Spinal cord (tissue), 10 donors: Measurements from ENCODE around the gene TLE5. TPM values are rescaled to one million over a fixed set of nuclear protein-coding genes. Genes with fewer than 3 reads are reported as not detected.

ENCODE experiments used
- DNase-seq, 6 donors: peaks; one replicate each; pipeline versions ENCODE4 v3.0.0 to v3.0.0-alpha.2; 2013 to 2015; ENCODE audit warnings: low spot score in 6 of 6, low read depth in 4 of 6
- H3K27ac ChIP-seq: one replicate; pipeline ENCODE4 v1.5.1; 2013; ENCODE audit warnings: low read depth, low read length, control low read depth
- H3K27me3 ChIP-seq: one replicate; pipeline ENCODE4 v1.6.1; 2013; ENCODE audit warnings: low read length; ENCODE audit not compliant: control insufficient read depth, insufficient read depth
- H3K36me3 ChIP-seq: one replicate; pipeline ENCODE4 v1.6.1; 2013; ENCODE audit warnings: low read length; ENCODE audit not compliant: control insufficient read depth, insufficient read depth
- H3K4me1 ChIP-seq: one replicate; pipeline ENCODE4 v1.6.1; 2013; ENCODE audit warnings: low read length; ENCODE audit not compliant: control insufficient read depth, insufficient read depth
- H3K4me3 ChIP-seq: one replicate; pipeline ENCODE4 v1.5.1; 2013; ENCODE audit warnings: low read depth, low read length, control low read depth
- H3K9me3 ChIP-seq: one replicate; pipeline ENCODE4 v1.6.1; 2013; ENCODE audit warnings: low read length; ENCODE audit not compliant: control insufficient read depth, insufficient read depth
- WGBS: methylation state at CpG from one replicate; pipeline ENCODE4 v1.1.5; 2013; ENCODE audit warnings: missing lambda C conversion rate; ENCODE audit not compliant: insufficient coverage; 5-methylcytosine and 5-hydroxymethylcytosine counted together
- polyA plus RNA-seq, 2 donors: library from polyadenylated mRNA; unstranded; fragments of 120-200 nt; gene quantifications; one replicate each; pipeline ENCODE4 v1.2.1, GENCODE V29; 2013; ENCODE audit not compliant: insufficient read length in 2 of 2
- total RNA-seq, 2 donors: library from RNA; depleted of rRNA in 1 of 2; stranded (reverse); fragments of 120-200 nt in 1 of 2; fragments of >200 nt in 1 of 2; gene quantifications; one replicate each; pipeline versions ENCODE4 v1.2.3 to v1.2.4, GENCODE V29; 2013 to 2014
- donor health status: healthy.

Gene TLE5
- total and polyA plus RNA-seq, 4 donors, result 124 to 1,010 (median 578) TPM

DNA sequence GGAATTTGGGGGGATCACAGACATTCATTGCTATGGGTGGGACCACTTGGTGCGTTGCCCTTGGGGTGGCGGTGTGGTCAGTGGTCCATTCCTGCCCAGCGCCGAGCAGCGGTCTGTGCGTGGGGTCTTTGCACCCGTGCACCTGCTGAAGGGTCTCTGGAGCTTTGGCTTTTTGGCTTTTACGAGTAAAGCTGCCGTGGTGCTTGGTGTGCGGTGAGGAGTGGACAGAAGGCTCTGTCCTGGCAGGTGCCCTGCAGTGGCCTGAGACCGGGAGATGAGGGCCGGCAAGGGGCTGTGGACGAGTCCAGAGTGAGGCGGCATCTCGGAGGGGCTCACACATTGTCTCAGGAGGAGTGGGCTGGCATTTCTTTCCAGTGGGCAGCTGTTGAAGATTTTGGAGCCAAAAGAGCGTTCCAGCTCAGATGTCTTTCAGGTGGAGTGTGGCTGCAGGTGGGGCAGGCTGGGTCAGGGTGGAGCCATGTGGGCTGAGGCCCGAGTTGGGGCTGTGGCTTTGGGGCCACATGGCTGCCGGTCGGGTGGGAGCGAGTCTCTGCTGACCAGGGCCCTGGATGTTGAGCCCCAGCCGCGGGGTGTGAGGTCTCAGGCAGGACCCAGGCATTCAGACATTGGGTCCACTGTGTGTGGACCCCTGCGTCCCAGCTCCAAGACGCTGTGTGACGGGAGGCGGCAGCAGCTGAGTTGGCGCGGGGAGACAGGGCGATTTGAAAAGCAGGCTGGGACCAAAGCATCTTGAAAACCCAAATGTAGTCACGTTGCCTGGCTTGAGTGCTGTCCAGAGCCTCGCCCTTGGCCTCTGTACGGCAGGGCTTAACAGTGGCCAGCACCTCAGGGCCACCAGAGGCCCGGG lies 43.6 kb upstream of the TLE5 start:
- WGBS, result 93% methylated on average over 33 of the region's 33 CpGs
- H3K36me3 ChIP-seq, result peaks cover 51% of the 10 kb centered on the region
- H3K4me3 ChIP-seq, result no peak overlapping the region
- no peaks in the 10 kb centered on the region for H3K9me3 ChIP-seq
- H3K27me3 ChIP-seq, result no peaks in the 10 kb centered on the region
- peaks cover 7% of the 10 kb centered on the region for H3K4me1 ChIP-seq
- no peak overlapping the region for H3K27ac ChIP-seq
- no peak for DNase-seq

DNA sequence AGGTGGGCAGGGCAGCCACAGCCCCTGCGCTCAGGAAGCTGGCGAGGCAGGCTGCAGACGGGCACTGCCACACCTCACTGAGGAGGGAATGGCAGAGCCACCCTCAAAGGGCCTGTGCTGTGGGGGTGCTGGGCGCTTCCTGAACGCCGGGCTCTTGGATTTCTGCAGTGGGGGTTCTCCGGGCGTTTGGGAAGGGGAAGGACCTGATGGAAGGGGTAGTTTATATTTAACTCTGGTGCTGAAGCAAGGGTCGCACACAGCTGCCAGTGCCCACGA lies 42.4 kb upstream of the TLE5 start:
- 79% methylated on average over 7 of the region's 10 CpGs for WGBS
- Histone ChIP-seq H3K27me3 (no peaks in the 10 kb centered on the region), H3K4me3 (no peak overlapping the region), H3K27ac (no peak overlapping the region), H3K36me3 (peaks cover 51% of the 10 kb centered on the region), H3K9me3 (no peaks in the 10 kb centered on the region), H3K4me1 (peaks cover 18% of the 10 kb centered on the region)
- DNase-seq, result no peak

DNA sequence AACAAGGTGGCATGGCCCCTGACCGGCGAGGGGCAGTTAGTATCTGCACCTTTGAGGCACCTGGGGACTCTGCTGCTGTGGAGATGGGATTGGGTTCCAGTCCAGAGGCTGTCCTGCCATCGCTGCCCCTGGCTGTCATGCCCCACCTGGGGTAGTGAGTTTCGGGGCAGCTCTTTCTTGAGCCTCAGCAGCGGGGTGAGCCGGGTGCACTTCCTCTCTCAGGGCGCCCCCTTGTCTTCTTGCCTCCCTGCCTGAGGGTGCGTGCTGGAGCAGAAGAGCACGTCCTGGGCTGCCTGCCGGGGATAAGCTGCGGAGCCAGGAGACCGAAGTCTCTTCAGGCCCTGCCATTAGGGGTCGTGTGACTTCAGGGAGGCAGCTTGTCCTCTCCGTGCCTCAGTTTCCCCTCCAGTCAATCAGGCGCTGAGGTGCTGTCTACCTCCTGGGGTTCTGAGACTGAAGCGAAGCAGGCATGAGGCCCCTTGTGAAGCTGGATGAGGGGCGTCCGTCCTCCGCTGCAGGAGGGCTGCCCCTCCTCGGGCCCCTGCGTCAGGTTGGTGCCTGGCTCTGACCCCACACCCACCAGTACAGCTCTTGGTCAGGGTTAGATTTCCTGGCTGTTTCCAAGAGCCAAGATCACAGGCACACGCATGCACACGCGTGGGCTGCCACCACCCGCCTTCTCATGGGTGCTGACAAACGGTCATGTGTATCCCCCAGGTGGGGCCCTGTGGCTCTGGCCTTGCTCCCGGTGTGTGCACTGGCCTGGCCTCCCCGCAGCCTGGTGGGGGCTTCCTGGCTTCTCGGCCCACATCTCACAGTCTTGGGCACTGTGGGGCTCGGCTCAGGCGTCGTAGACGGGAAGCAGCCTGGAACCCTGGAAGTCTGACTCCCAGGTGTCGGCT lies 40.2 kb upstream of the TLE5 start:
- Histone ChIP-seq H3K4me1 (peaks cover 39% of the 10 kb centered on the region), H3K36me3 (peaks cover 64% of the 10 kb centered on the region), H3K27ac (no peak overlapping the region), H3K9me3 (no peaks in the 10 kb centered on the region), H3K4me3 (no peak overlapping the region), H3K27me3 (no peaks in the 10 kb centered on the region)
- WGBS, result 87% methylated on average over 30 of the region's 34 CpGs
- DNase-seq, result no peak

DNA sequence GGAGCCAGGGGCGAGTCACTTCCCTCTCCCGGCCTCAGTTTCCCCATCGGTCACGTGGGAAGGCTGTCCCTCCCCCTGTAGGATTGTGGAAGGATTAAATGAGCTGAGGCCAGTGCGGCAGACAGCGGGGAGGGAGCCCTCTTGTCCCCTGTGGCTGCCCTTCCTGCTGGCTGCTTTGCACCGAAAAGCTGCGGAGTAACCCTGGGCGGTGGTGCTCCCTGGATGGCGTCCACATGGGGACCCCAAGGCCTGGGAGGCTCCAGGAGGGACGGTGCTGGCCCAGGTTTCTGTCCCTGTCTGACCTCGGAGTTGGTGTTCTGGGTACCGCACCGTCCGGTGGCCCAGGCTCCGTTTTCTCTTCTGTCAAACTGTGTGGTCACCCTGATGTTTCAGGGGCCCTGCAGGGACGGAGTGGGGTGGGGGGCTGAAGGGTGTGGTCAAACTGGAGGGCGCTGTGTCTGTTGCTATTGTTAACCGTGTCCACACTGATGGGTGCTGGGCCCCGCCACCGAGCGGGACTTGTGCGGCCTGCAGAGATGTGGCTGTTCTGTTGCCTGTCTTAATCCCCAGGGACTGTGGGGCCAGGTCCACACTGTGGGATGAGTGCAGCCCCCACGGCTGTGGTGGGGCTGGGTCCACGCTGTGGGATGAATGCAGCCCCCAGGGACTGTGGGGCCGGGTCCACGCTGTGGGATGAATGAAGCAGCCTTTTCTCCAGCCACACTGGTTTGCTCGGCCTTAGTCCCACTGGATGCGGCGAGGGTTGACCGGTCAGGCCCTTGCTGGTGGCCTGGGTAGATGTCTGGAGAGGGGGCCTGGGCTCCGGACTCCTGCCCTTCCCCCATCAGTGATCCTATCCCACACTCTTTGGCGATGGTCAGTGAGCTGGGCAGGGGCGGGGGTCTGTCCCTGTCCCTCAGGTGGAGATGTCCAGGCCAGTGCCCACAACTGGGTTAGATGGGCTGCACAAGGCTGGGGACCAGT lies 38.7 kb upstream of the TLE5 start:
- peaks cover 53% of the 10 kb centered on the region for H3K4me1 ChIP-seq
- WGBS, result 81% methylated on average over 30 of the region's 34 CpGs

DNA sequence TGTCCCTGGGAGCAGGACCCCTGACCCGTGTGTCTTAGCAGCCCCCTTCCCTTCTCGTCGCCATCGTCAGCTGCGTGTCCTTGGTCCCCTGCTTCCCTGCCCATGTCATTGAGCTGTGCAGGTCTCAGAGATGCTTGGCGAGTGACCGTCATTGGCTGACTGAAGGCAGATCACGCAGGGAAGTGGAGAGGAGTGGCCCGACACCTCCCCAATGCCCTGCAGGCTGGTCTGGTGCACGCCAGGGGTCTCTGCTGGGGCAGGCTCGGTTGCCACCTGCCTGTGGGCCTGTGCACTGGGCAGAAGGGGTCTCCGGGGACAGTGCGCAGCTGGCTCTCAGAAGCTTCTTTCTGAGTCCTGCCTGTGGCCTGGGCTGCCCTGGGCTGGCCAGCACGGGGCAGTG lies 38.0 kb upstream of the TLE5 start:
- peaks cover 60% of the 10 kb centered on the region for H3K4me1 ChIP-seq
- no peak for DNase-seq
- WGBS, result 70% methylated on average over 14 of the region's 14 CpGs
- H3K27ac ChIP-seq, result no peak overlapping the region
- no peak overlapping the region for H3K4me3 ChIP-seq
- peaks cover 70% of the 10 kb centered on the region for H3K36me3 ChIP-seq
- H3K27me3 ChIP-seq, result no peaks in the 10 kb centered on the region
- no peaks in the 10 kb centered on the region for H3K9me3 ChIP-seq

More for the DNA sequence above, 38.7 kb upstream of the TLE5 start:
- Histone ChIP-seq H3K36me3 (peaks cover 72% of the 10 kb centered on the region), H3K4me3 (no peak overlapping the region), H3K27ac (no peak overlapping the region), H3K27me3 (no peaks in the 10 kb centered on the region), H3K9me3 (no peaks in the 10 kb centered on the region)
- no peak for DNase-seq

DNA sequence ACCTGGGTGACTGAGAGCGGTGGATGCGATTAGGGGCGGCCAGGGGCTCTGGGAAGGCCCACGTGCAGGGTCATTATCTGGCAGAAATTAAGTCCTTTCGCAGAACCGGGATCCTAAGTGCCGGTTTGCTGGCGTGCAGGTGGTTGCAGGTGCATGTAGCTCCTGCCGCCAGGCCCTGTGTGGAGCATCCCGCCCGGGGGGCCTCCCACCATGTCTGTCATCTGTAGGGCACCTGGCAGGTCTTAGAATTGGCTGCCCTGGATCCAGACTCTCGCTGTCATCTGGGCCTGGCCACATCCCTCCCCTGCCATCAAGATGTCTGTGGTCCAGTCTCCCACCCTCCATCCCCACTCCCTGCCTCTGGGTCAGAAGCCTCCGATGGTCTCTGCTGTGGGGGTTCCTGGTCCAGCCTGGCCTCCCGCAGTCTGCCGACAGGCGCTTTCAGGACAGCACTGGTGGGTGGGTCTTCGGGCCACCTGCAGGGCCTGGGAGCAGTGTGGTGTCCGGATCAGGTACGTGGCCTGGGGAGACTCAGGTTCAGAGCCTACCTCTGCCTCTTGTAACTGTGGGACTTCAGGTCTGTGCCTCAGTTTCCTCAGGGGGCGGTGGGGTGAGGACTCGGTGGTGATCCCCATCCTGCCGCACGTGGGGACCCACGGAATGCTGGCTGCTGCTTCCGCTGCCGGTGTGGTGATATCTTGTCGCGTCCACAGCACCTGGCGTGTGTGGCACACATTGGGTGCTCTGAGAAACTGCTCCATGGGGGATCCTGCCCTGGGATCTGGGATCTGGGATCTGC lies 37.3 kb upstream of the TLE5 start:
- Histone ChIP-seq H3K36me3 (peaks cover 62% of the 10 kb centered on the region), H3K27ac (no peak overlapping the region), H3K9me3 (no peaks in the 10 kb centered on the region), H3K4me3 (no peak overlapping the region), H3K4me1 (peaks cover 66% of the 10 kb centered on the region), H3K27me3 (no peaks in the 10 kb centered on the region)
- whole genome bisulfite sequencing, result 88% methylated on average over 28 of the region's 29 CpGs
- DNase-seq, result no peak

DNA sequence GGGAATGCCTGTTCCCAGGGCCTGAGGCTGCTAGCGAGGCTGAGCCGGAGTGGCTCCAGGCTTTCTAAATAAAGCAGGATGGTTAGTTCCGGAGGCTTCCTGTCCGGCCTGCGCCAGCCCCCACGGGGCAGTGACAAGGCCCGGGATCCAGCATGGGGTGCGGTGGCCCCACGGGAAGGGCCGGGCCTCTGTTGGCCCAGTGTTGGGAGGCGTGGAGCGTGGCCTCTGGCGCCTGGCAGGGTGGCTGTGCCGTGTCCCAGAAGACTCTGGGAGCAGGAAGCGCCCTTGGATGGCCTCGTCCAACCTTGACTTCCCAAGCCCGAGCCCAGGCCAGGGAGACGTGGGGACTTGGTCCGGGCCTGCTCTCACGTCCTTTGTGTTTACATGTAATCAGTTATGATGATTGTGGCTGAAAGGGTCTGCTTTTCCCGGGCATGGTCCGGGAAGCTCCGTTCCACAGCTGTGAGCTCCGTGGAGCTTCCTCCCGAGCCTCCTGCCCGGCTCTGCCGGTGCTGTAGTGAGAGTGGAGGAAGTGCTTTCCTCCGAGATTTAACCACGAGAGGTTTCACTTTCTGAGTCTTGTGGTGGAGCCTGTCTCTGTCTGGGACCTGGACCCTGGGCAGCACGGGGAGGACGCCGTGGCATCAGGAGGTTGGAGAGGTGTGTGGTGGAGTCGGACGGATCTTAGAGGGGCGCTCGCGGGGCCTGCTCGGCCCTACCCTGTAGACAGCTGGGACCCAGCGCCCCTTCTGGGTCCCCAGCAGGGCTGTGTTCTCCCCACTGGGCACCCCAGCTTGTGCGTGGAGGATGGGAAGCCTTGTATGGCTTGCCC lies 36.4 kb upstream of the TLE5 start:
- Histone ChIP-seq H3K9me3 (no peaks in the 10 kb centered on the region), H3K27me3 (no peaks in the 10 kb centered on the region), H3K36me3 (peaks cover 62% of the 10 kb centered on the region), H3K27ac (no peak overlapping the region), H3K4me3 (no peak overlapping the region), H3K4me1 (peaks cover 64% of the 10 kb centered on the region)
- no peak for DNase-seq
- 81% methylated on average over 37 of the region's 40 CpGs for WGBS

DNA sequence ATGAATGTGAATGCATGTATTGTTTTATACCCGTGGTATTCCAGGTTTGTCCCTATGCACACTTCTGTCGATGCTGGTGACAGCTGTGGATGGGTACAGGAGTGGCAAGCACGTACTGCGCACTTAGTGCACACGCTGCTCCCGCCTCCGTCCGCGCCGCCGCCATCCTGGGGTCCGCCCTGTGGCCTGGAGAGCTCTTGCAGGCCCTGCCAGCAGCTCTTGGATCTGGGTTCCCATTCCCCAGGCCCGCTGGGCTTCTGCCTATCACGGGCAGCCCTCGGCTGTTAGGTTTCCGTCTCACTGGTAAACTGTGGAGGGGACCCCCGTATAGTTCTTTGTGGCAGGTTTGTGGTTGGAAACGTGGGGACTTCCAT lies 35.8 kb upstream of the TLE5 start:
- no peak for DNase-seq
- no peaks in the 10 kb centered on the region for H3K9me3 ChIP-seq
- H3K4me3 ChIP-seq, result no peak overlapping the region
- WGBS, result 89% methylated on average over 18 of the region's 18 CpGs
- H3K27me3 ChIP-seq, result no peaks in the 10 kb centered on the region
- H3K27ac ChIP-seq, result no peak overlapping the region
- H3K4me1 ChIP-seq, result peaks cover 62% of the 10 kb centered on the region
- peaks cover 62% of the 10 kb centered on the region for H3K36me3 ChIP-seq
